ENCODE results near the gene PPP2R2C.

PPP2R2C gene

GRCh38 chr4:6471307-6472007, 957 bp downstream of the PPP2R2C start:
- no peak overlapping the region for H3K27ac ChIP-seq (ENCODE audit: low read depth, low read length)
- peaks cover 3% of the 10 kb centered on the region for H3K4me1 ChIP-seq (ENCODE audit: control insufficient read depth, insufficient read depth, low read length)
- H3K27me3 ChIP-seq (ENCODE audit: control insufficient read depth, insufficient read depth, low read length) = peaks cover 17% of the 10 kb centered on the region
- peak overlapping the region; percentile 55 for H3K4me3 ChIP-seq (ENCODE audit: low read length)
- H3K9ac ChIP-seq (ENCODE audit: low read length) = no peak overlapping the region
- H3K36me3 ChIP-seq (ENCODE audit: control insufficient read depth, insufficient read depth, low read length) = no peaks in the 10 kb centered on the region

- peaks cover 17% of the 10 kb centered on the region for H3K27me3 ChIP-seq (ENCODE audit: control insufficient read depth, insufficient read depth, low read length)
- H3K9ac ChIP-seq (ENCODE audit: low read length) = no peak overlapping the region
- no peak overlapping the region for H3K27ac ChIP-seq (ENCODE audit: low read depth, low read length)
Observed at GRCh38 chr4:6470502-6471306, 1.7 kb downstream of the PPP2R2C start.

GRCh38 chr4:6469898-6470501, 2.4 kb downstream of the PPP2R2C start:
- H3K27ac ChIP-seq (ENCODE audit: low read depth, low read length) = no peak overlapping the region
- H3K4me1 ChIP-seq (ENCODE audit: control insufficient read depth, insufficient read depth, low read length) = peaks cover 3% of the 10 kb centered on the region
- H3K36me3 ChIP-seq (ENCODE audit: control insufficient read depth, insufficient read depth, low read length) = no peaks in the 10 kb centered on the region
- H3K4me3 ChIP-seq (ENCODE audit: low read length) = peak overlapping the region; percentile 55
- no peak overlapping the region for H3K9ac ChIP-seq (ENCODE audit: low read length)
- H3K27me3 ChIP-seq (ENCODE audit: control insufficient read depth, insufficient read depth, low read length) = peaks cover 17% of the 10 kb centered on the region

More at GRCh38 chr4:6470502-6471306, 1.7 kb downstream of the PPP2R2C start:
- Histone ChIP-seq H3K36me3 (ENCODE audit: control insufficient read depth, insufficient read depth, low read length) (no peaks in the 10 kb centered on the region), H3K4me3 (ENCODE audit: low read length) (peak overlapping the region; percentile 55), H3K4me1 (ENCODE audit: control insufficient read depth, insufficient read depth, low read length) (peaks cover 3% of the 10 kb centered on the region)

- Histone ChIP-seq H3K4me3 (ENCODE audit: low read length) (no peak overlapping the region), H3K9ac (ENCODE audit: low read length) (no peak overlapping the region), H3K36me3 (ENCODE audit: control insufficient read depth, insufficient read depth, low read length) (no peaks in the 10 kb centered on the region), H3K4me1 (ENCODE audit: control insufficient read depth, insufficient read depth, low read length) (peaks cover 3% of the 10 kb centered on the region), H3K27me3 (ENCODE audit: control insufficient read depth, insufficient read depth, low read length) (peaks cover 17% of the 10 kb centered on the region), H3K27ac (ENCODE audit: low read depth, low read length) (no peak overlapping the region)
Observed at GRCh38 chr4:6469144-6469543, 3.3 kb downstream of the PPP2R2C start.

GRCh38 chr4:6468376-6468775, 4.0 kb downstream of the PPP2R2C start:
- peaks cover 14% of the 10 kb centered on the region for H3K27me3 ChIP-seq (ENCODE audit: control insufficient read depth, insufficient read depth, low read length)
- no peaks in the 10 kb centered on the region for H3K36me3 ChIP-seq (ENCODE audit: control insufficient read depth, insufficient read depth, low read length)
- H3K27ac ChIP-seq (ENCODE audit: low read depth, low read length) = no peak overlapping the region
- H3K9ac ChIP-seq (ENCODE audit: low read length) = no peak overlapping the region
- no peak overlapping the region for H3K4me3 ChIP-seq (ENCODE audit: low read length)
- H3K4me1 ChIP-seq (ENCODE audit: control insufficient read depth, insufficient read depth, low read length) = peaks cover 3% of the 10 kb centered on the region

GRCh38 chr4:6467600-6467999, 4.8 kb downstream of the PPP2R2C start:
- Histone ChIP-seq H3K27me3 (ENCODE audit: control insufficient read depth, insufficient read depth, low read length) (peaks cover 9% of the 10 kb centered on the region), H3K27ac (ENCODE audit: low read depth, low read length) (no peak overlapping the region), H3K36me3 (ENCODE audit: control insufficient read depth, insufficient read depth, low read length) (no peaks in the 10 kb centered on the region), H3K4me3 (ENCODE audit: low read length) (no peak overlapping the region), H3K9ac (ENCODE audit: low read length) (no peak overlapping the region), H3K4me1 (ENCODE audit: control insufficient read depth, insufficient read depth, low read length) (peaks cover 3% of the 10 kb centered on the region)

- Histone ChIP-seq H3K27ac (ENCODE audit: low read depth, low read length) (no peak overlapping the region), H3K9ac (ENCODE audit: low read length) (no peak overlapping the region), H3K36me3 (ENCODE audit: control insufficient read depth, insufficient read depth, low read length) (no peaks in the 10 kb centered on the region), H3K27me3 (ENCODE audit: control insufficient read depth, insufficient read depth, low read length) (peaks cover 9% of the 10 kb centered on the region), H3K4me3 (ENCODE audit: low read length) (no peak overlapping the region), H3K4me1 (ENCODE audit: control insufficient read depth, insufficient read depth, low read length) (peaks cover 3% of the 10 kb centered on the region)
Observed at GRCh38 chr4:6466756-6467381, 5.5 kb downstream of the PPP2R2C start.

- no peaks in the 10 kb centered on the region for H3K36me3 ChIP-seq (ENCODE audit: control insufficient read depth, insufficient read depth, low read length)
- H3K27ac ChIP-seq (ENCODE audit: low read depth, low read length) = no peak overlapping the region
- no peak overlapping the region for H3K9ac ChIP-seq (ENCODE audit: low read length)
- peaks cover 7% of the 10 kb centered on the region for H3K27me3 ChIP-seq (ENCODE audit: control insufficient read depth, insufficient read depth, low read length)
- H3K4me1 ChIP-seq (ENCODE audit: control insufficient read depth, insufficient read depth, low read length) = peaks cover 3% of the 10 kb centered on the region
- H3K4me3 ChIP-seq (ENCODE audit: low read length) = no peak overlapping the region
Observed at GRCh38 chr4:6465955-6466354, 6.5 kb downstream of the PPP2R2C start.

- no peaks in the 10 kb centered on the region for H3K4me1 ChIP-seq (ENCODE audit: control insufficient read depth, insufficient read depth, low read length)
- no peak overlapping the region for H3K27ac ChIP-seq (ENCODE audit: low read depth, low read length)
- H3K4me3 ChIP-seq (ENCODE audit: low read length) = no peak overlapping the region
- no peaks in the 10 kb centered on the region for H3K36me3 ChIP-seq (ENCODE audit: control insufficient read depth, insufficient read depth, low read length)
- no peak overlapping the region for H3K9ac ChIP-seq (ENCODE audit: low read length)
- peaks cover 2% of the 10 kb centered on the region for H3K27me3 ChIP-seq (ENCODE audit: control insufficient read depth, insufficient read depth, low read length)
Observed at GRCh38 chr4:6464842-6465588, 7.4 kb downstream of the PPP2R2C start.

GRCh38 chr4:6463311-6464289, 8.8 kb downstream of the PPP2R2C start:
- Histone ChIP-seq H3K36me3 (ENCODE audit: control insufficient read depth, insufficient read depth, low read length) (no peaks in the 10 kb centered on the region), H3K4me3 (ENCODE audit: low read length) (no peak overlapping the region), H3K4me1 (ENCODE audit: control insufficient read depth, insufficient read depth, low read length) (no peaks in the 10 kb centered on the region), H3K27ac (ENCODE audit: low read depth, low read length) (no peak overlapping the region), H3K27me3 (ENCODE audit: control insufficient read depth, insufficient read depth, low read length) (no peaks in the 10 kb centered on the region), H3K9ac (ENCODE audit: low read length) (no peak overlapping the region)

Measured in rectal smooth muscle tissue (tissue), 1 donor.